Measurements from ENCODE around the gene IL1R1. TPM values are rescaled to one million over a fixed set of nuclear protein-coding genes. Genes with fewer than 3 reads are reported as not detected.

IL1R1 gene
- total RNA-seq, 3 donors from 2014 or later = 19.6 to 33.5 (median 21.3) TPM

- ATAC-seq (no peak), DNase-seq (no peak)
- peaks cover 7% of the 10 kb centered on the region for H3K36me3 Mint-ChIP-seq (ENCODE audit: insufficient read depth)
- no peaks in the 10 kb centered on the region for H3K4me1 Mint-ChIP-seq (ENCODE audit: low read depth)
- H3K4me3 Mint-ChIP-seq = no peak overlapping the region
- H3K27me3 Mint-ChIP-seq (ENCODE audit: low read depth) = no peaks in the 10 kb centered on the region
- H3K9me3 Mint-ChIP-seq = no peaks in the 10 kb centered on the region
These were observed 12.6 kb downstream of the IL1R1 start for GRCh38 chr2:102154946-102155702.

- ATAC-seq = no peak
- H3K4me1 Mint-ChIP-seq (ENCODE audit: low read depth) = no peaks in the 10 kb centered on the region
- peaks cover 7% of the 10 kb centered on the region for H3K36me3 Mint-ChIP-seq (ENCODE audit: insufficient read depth)
- no peaks in the 10 kb centered on the region for H3K27me3 Mint-ChIP-seq (ENCODE audit: low read depth)
- no peak overlapping the region for H3K4me3 Mint-ChIP-seq
- no peak for DNase-seq
- H3K9me3 Mint-ChIP-seq = no peaks in the 10 kb centered on the region
These were observed 13.4 kb downstream of the IL1R1 start for GRCh38 chr2:102155703-102156515.

GRCh38 chr2:102158011-102158755 lies 15.6 kb downstream of the IL1R1 start:
- Mint-ChIP-seq H3K36me3 (ENCODE audit: insufficient read depth) (peaks cover 4% of the 10 kb centered on the region), H3K4me3 (no peak overlapping the region)

GRCh38 chr2:102159295-102159694 lies 16.7 kb downstream of the IL1R1 start:
- no peak overlapping the region for H3K4me3 Mint-ChIP-seq
- H3K4me1 Mint-ChIP-seq (ENCODE audit: low read depth) = no peaks in the 10 kb centered on the region
- DNase-seq (no peak), ATAC-seq (no peak)
- no peaks in the 10 kb centered on the region for H3K9me3 Mint-ChIP-seq
- peaks cover 4% of the 10 kb centered on the region for H3K36me3 Mint-ChIP-seq (ENCODE audit: insufficient read depth)
- H3K27me3 Mint-ChIP-seq (ENCODE audit: low read depth) = no peaks in the 10 kb centered on the region

More at GRCh38 chr2:102158011-102158755, 15.6 kb downstream of the IL1R1 start:
- Mint-ChIP-seq H3K9me3 (no peaks in the 10 kb centered on the region), H3K4me1 (ENCODE audit: low read depth) (no peaks in the 10 kb centered on the region), H3K27me3 (ENCODE audit: low read depth) (no peaks in the 10 kb centered on the region)
- ATAC-seq (no peak), DNase-seq (no peak)

- Mint-ChIP-seq H3K9me3 (no peaks in the 10 kb centered on the region), H3K4me1 (ENCODE audit: low read depth) (peaks cover 5% of the 10 kb centered on the region), H3K4me3 (no peak overlapping the region), H3K36me3 (ENCODE audit: insufficient read depth) (no peaks in the 10 kb centered on the region), H3K27me3 (ENCODE audit: low read depth) (no peaks in the 10 kb centered on the region)
- ATAC-seq = no peak
- no peak for DNase-seq
These were observed 23.8 kb downstream of the IL1R1 start for GRCh38 chr2:102166189-102166845.

GRCh38 chr2:102168026-102168771 lies 25.7 kb downstream of the IL1R1 start:
- H3K9me3 Mint-ChIP-seq = no peaks in the 10 kb centered on the region
- no peaks in the 10 kb centered on the region for H3K27me3 Mint-ChIP-seq (ENCODE audit: low read depth)
- no peak for ATAC-seq
- no peak for DNase-seq
- H3K36me3 Mint-ChIP-seq (ENCODE audit: insufficient read depth) = peaks cover 3% of the 10 kb centered on the region
- H3K4me3 Mint-ChIP-seq = no peak overlapping the region
- peaks cover 13% of the 10 kb centered on the region for H3K4me1 Mint-ChIP-seq (ENCODE audit: low read depth)

GRCh38 chr2:102171946-102172345 lies 29.4 kb downstream of the IL1R1 start:
- H3K27me3 Mint-ChIP-seq (ENCODE audit: low read depth) = no peaks in the 10 kb centered on the region
- ATAC-seq = no peak
- no peak for DNase-seq
- no peaks in the 10 kb centered on the region for H3K9me3 Mint-ChIP-seq
- peaks cover 3% of the 10 kb centered on the region for H3K36me3 Mint-ChIP-seq (ENCODE audit: insufficient read depth)
- H3K4me3 Mint-ChIP-seq = no peak overlapping the region
- peaks cover 8% of the 10 kb centered on the region for H3K4me1 Mint-ChIP-seq (ENCODE audit: low read depth)

- H3K27me3 Mint-ChIP-seq (ENCODE audit: low read depth) = no peaks in the 10 kb centered on the region
- DNase-seq = no peak
- peaks cover 3% of the 10 kb centered on the region for H3K36me3 Mint-ChIP-seq (ENCODE audit: insufficient read depth)
- peaks cover 8% of the 10 kb centered on the region for H3K4me1 Mint-ChIP-seq (ENCODE audit: low read depth)
- ATAC-seq = no peak
- H3K9me3 Mint-ChIP-seq = no peaks in the 10 kb centered on the region
- H3K4me3 Mint-ChIP-seq = no peak overlapping the region
These were observed 30.2 kb downstream of the IL1R1 start for GRCh38 chr2:102172745-102173144.

- H3K4me3 Mint-ChIP-seq = no peak overlapping the region
- no peak for DNase-seq
- H3K27me3 Mint-ChIP-seq (ENCODE audit: low read depth) = peaks cover 3% of the 10 kb centered on the region
- no peak for ATAC-seq
- no peaks in the 10 kb centered on the region for H3K9me3 Mint-ChIP-seq
- H3K36me3 Mint-ChIP-seq (ENCODE audit: insufficient read depth) = peaks cover 4% of the 10 kb centered on the region
- peaks cover 8% of the 10 kb centered on the region for H3K4me1 Mint-ChIP-seq (ENCODE audit: low read depth)
These were observed 33.6 kb downstream of the IL1R1 start for GRCh38 chr2:102176172-102176571.

GRCh38 chr2:102177814-102178478 lies 35.4 kb downstream of the IL1R1 start:
- Mint-ChIP-seq H3K36me3 (ENCODE audit: insufficient read depth) (peaks cover 2% of the 10 kb centered on the region), H3K27me3 (ENCODE audit: low read depth) (peaks cover 3% of the 10 kb centered on the region), H3K9me3 (no peaks in the 10 kb centered on the region), H3K4me3 (no peak overlapping the region), H3K4me1 (ENCODE audit: low read depth) (peaks cover 2% of the 10 kb centered on the region)
- ATAC-seq = no peak
- no peak for DNase-seq

GRCh38 chr2:102179061-102179460 lies 36.5 kb downstream of the IL1R1 start:
- Mint-ChIP-seq H3K4me3 (no peak overlapping the region), H3K9me3 (no peaks in the 10 kb centered on the region), H3K27me3 (ENCODE audit: low read depth) (peaks cover 8% of the 10 kb centered on the region), H3K4me1 (ENCODE audit: low read depth) (no peaks in the 10 kb centered on the region), H3K36me3 (ENCODE audit: insufficient read depth) (peaks cover 1% of the 10 kb centered on the region)
- DNase-seq (no peak), ATAC-seq (no peak)

GRCh38 chr2:102179788-102180686 lies 37.5 kb downstream of the IL1R1 start:
- no peak overlapping the region for H3K4me3 Mint-ChIP-seq

More at GRCh38 chr2:102179788-102180686, 37.5 kb downstream of the IL1R1 start:
- no peak for ATAC-seq
- Mint-ChIP-seq H3K9me3 (no peaks in the 10 kb centered on the region), H3K4me1 (ENCODE audit: low read depth) (peaks cover 5% of the 10 kb centered on the region), H3K27me3 (ENCODE audit: low read depth) (peaks cover 8% of the 10 kb centered on the region), H3K36me3 (ENCODE audit: insufficient read depth) (peaks cover 1% of the 10 kb centered on the region)
- DNase-seq = no peak

Measured in activated T-cell treated with anti-CD3 and anti-CD28 coated beads, Interleukin-2, amount 50 U/mL, for 4 hours (primary cell).